GM23248 (cell line): ENCODE results near the gene MPC1L. TPM values are rescaled to one million over a fixed set of nuclear protein-coding genes. Genes with fewer than 3 reads are reported as not detected.

Source experiments
- DNase-seq: peaks from one replicate; pipeline ENCODE4 v3.0.0-alpha.2; 2015
- H2AFZ ChIP-seq: fragments of 200-600 bp; sonication (generic); 2 replicates; pipeline ENCODE4 v1.6.1; 2016; ENCODE audit warnings: antibody characterized with exemption
- H3F3A ChIP-seq: fragments of 200-600 bp; sonication (generic); 2 replicates; pipeline ENCODE4 v1.6.1; 2016; ENCODE audit warnings: mild to moderate bottlenecking, antibody characterized with exemption, mixed run types; ENCODE audit not compliant: insufficient read depth
- H3K27ac ChIP-seq: fragments of 200-600 bp; sonication (generic); 2 replicates; pipeline ENCODE4 v1.5.1; 2016; ENCODE audit warnings: mild to moderate bottlenecking
- H3K27me3 ChIP-seq: fragments of 200-600 bp; sonication (generic); replicated peaks from 2 replicates; pipeline ENCODE4 v1.6.1; 2016; ENCODE audit warnings: mild to moderate bottlenecking; ENCODE audit not compliant: insufficient read depth
- H3K36me3 ChIP-seq: fragments of 200-600 bp; sonication (generic); 2 replicates; pipeline ENCODE4 v1.6.1; 2016; ENCODE audit warnings: low read depth, mild to moderate bottlenecking
- H3K4me1 ChIP-seq: fragments of 200-600 bp; sonication (generic); 2 replicates; pipeline ENCODE4 v1.6.1; 2016; ENCODE audit warnings: mild to moderate bottlenecking; ENCODE audit not compliant: insufficient read depth
- H3K4me2 ChIP-seq: fragments of 200-600 bp; sonication (generic); one replicate; pipeline ENCODE4 v1.6.1; 2016; ENCODE audit warnings: mild to moderate bottlenecking; ENCODE audit not compliant: unreplicated experiment
- H3K4me3 ChIP-seq: fragments of 200-600 bp; sonication (generic); 2 replicates; pipeline ENCODE4 v1.5.1; 2016; ENCODE audit warnings: mild to moderate bottlenecking
- H3K79me2 ChIP-seq: fragments of 200-600 bp; sonication (generic); 2 replicates; pipeline ENCODE4 v1.6.1; 2016; ENCODE audit warnings: mild to moderate bottlenecking; ENCODE audit not compliant: insufficient read depth
- H3K9ac ChIP-seq: fragments of 200-600 bp; sonication (generic); 2 replicates; pipeline ENCODE4 v1.6.1; 2016; ENCODE audit warnings: mild to moderate bottlenecking
- H3K9me2 ChIP-seq: fragments of 200-600 bp; sonication (generic); 2 replicates; pipeline ENCODE4 v1.6.1; 2016; ENCODE audit warnings: mixed run types, mild to moderate bottlenecking, moderate library complexity; ENCODE audit not compliant: insufficient read depth
- H3K9me3 ChIP-seq: fragments of 200-600 bp; sonication (generic); one replicate; pipeline ENCODE4 v1.6.1; 2017; ENCODE audit warnings: low read depth
- H4K20me1 ChIP-seq: fragments of 200-600 bp; sonication (generic); 2 replicates; pipeline ENCODE4 v1.6.0; 2016; ENCODE audit not compliant: insufficient read depth
- EZH2 ChIP-seq: fragments of 200-600 bp; sonication (generic); IDR thresholded peaks from 2 replicates; pipeline ENCODE4 v1.6.1; 2018; ENCODE audit warnings: antibody characterized with exemption, mild to moderate bottlenecking; ENCODE audit not compliant: insufficient read depth, poor library complexity, severe bottlenecking
- EZH2phosphoT487 ChIP-seq: fragments of 200-600 bp; sonication (generic); IDR thresholded peaks from 2 replicates; pipeline ENCODE4 v1.6.1; 2018; ENCODE audit warnings: antibody characterized with exemption, moderate library complexity, mild to moderate bottlenecking, low read depth; ENCODE audit not compliant: insufficient read depth
- WGBS, 2 experiments: methylation state at CpG; one replicate each; pipeline ENCODE4 v1.1.6; 2015 to 2017; ENCODE audit warnings: low lambda C conversion rate in 2 of 2, low coverage in 1 of 2; ENCODE audit errors: missing lambda C conversion rate in 2 of 2; 5-methylcytosine and 5-hydroxymethylcytosine counted together
- in situ Hi-C: fragments of 300-500 bp; cut with MboI; formaldehyde crosslinking; loops from 2 replicates; pipeline ENCODE4 v1.15.0; 2020
- polyA plus RNA-seq: library from polyadenylated mRNA; unstranded; fragments of >200 nt; fragmentation: Nextera tagmentation; extraction: Ambion mirVana; gene quantifications from 2 replicates; pipeline ENCODE4 v1.2.1, GENCODE V29; 2016
- total RNA-seq: library from RNA; depleted of rRNA; stranded (reverse); fragments of >200 nt; shearing (Covaris generic); gene quantifications from 2 replicates; pipeline ENCODE4 v1.2.3, GENCODE V29; 2014

MPC1L gene
- total and polyA plus RNA-seq, 2 experiments from 2014 or later: not detected

DNA sequence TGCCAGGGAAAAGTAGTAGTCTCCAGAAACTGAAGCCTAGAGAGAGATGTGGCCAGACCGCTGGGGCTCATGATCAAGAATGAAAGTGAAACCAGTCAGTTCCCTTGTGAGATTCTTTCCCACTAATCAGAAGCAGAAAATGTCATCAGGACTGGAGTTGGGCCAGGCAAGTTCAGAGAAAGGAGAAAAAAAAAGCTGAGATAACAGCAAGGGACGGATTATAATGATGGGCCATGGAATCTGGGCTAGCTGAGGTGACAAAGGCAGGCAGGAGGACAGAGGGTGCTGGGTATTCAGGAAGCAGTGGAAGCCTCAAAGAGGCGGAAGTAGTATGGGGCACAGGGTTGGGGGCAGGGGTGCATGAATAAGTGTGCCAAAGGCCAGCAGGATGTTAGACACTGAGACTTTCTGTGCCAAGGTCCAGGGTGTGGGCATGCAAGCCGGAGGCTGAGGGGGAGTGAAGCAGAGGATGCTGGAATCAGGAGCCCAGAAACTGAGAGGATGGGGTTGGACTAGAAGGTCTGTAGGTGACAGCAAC is 21.7 kb downstream of the MPC1L start:
- in situ Hi-C loops: no loop called here
- Histone ChIP-seq H2AFZ (peak overlapping the region; percentile 62), H3K9me3 (no peaks in the 10 kb centered on the region), H4K20me1 (no peaks in the 10 kb centered on the region), H3K4me2 (peak overlapping the region; percentile 93), H3K9ac (peak overlapping the region; percentile 86), H3F3A (peaks cover 17% of the 10 kb centered on the region), H3K4me1 (peaks cover 8% of the 10 kb centered on the region), H3K9me2 (no peaks in the 10 kb centered on the region), H3K36me3 (no peaks in the 10 kb centered on the region; the same call in 1 of the 2 replicates), H3K4me3 (peak overlapping the region; percentile 79), H3K27ac (peak overlapping the region; percentile 95), H3K27me3 (no peaks in the 10 kb centered on the region), H3K79me2 (peaks cover 64% of the 10 kb centered on the region)
- peak; percentile 80 for DNase-seq
- TF ChIP-seq EZH2 (no peak), EZH2phosphoT487 (no peak)
- 1 to 5% methylated on average over 3 to 4 of the region's 4 CpGs for WGBS, 2 experiments

DNA sequence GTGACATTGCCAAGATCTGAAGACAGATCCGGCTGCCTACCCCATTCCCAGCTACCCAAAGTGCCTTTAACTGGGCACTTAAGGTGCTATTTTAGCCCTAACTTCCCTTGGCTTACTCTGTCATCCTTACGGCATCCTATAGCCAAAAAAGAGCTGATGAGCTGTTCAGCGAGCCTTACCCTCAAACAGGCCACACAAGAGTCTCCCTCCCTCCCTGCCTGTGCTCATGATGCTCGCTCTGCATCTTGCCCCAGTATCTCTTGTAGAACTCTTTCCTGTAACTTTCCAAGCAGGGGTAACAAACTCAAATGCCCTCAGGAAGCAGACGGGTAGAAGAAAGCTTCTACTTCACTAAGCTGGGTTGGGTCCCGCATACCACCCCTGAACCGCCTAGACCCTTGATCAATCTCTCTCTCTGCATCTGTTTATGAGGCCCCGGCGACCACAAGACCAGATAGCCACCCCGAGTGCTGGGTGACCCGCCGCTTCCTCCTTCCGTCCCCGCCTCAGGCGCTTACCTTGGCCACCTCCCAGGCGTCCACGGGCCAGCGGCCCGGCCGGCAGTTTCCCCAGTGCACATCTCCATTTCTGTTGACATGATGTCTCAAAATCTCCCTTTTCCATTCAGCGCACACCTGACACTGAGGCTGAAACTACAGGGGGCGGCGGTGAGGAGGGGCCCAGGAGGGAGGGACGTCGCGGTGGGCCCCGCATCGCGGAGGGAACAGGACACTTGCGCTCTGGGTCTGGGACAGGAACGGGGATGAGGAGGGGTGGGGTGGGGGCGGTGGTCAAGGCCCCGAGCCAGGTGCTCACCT is 23.5 kb downstream of the MPC1L start:
- Histone ChIP-seq H4K20me1 (no peaks in the 10 kb centered on the region), H3K36me3 (no peaks in the 10 kb centered on the region; the same call in 1 of the 2 replicates), H3K4me1 (peaks cover 8% of the 10 kb centered on the region), H3K9me2 (no peaks in the 10 kb centered on the region), H3K79me2 (peaks cover 46% of the 10 kb centered on the region), H3K4me3 (peak overlapping the region; percentile 85), H3F3A (peaks cover 17% of the 10 kb centered on the region), H2AFZ (peak overlapping the region; percentile 65), H3K9me3 (no peaks in the 10 kb centered on the region), H3K9ac (peak overlapping the region; percentile 89), H3K27ac (peak overlapping the region; percentile 74), H3K27me3 (no peaks in the 10 kb centered on the region), H3K4me2 (peak overlapping the region; percentile 83)
- DNase-seq: peak; percentile 67
- in situ Hi-C loops: no loop called here
- 0 to 2% methylated on average over 8 to 27 of the region's 33 CpGs for WGBS, 2 experiments
- TF ChIP-seq EZH2 (no peak), EZH2phosphoT487 (no peak)

DNA sequence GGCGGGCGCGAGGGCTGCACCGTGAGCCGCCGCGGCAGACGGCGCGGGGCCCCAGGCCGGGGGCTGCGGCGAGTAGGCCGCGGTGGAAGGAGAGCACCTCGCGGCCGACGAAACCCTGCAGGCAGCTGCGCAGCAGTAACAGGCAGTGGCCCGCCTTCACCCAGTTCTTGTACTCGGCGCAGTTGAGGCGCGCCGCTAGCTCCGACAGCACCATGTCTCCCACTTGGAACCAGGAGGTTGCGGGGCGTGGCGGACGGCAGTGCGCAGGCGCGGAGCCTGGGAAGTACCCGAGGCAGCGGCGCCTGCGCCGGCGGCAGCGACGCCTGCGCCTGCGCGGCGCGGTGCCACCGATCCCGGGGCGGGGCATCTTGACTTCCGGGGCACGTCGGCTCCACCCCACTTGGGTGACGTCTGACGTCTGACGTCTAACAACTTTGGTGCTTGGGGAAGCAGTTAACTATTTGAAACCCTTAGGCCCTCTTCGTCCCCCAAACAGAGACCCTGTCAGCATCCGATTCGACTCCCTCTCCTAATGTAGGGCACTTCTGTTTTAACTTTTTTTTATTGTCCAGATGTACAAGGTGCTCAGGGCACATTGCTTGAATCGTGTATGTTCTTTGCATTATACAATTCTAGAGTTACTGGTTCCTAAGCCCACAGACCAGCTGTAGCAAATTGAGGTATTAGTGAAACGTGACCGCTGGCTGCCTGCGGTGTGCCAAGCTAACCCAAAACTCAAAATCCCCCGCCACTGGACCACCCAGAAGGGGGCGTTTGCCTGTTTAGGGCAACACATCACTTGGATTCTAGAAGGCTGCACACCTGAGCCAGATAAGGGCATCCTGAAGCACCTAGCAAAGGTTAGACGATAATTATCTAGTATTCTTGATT is 24.3 kb downstream of the MPC1L start, which contains the start of gene CXorf38:
TSS of gene CXorf38 (minus strand) at position 255 of the 891 bp plus-strand sequence. CDS start at position 214, 41 bp downstream.
- peaks cover 17% of the 10 kb centered on the region for H3F3A ChIP-seq
- H3K79me2 ChIP-seq: peaks cover 38% of the 10 kb centered on the region
- no peak for TF ChIP-seq EZH2
- TF ChIP-seq EZH2phosphoT487: no peak
- peak; percentile 84 for DNase-seq
- no peaks in the 10 kb centered on the region for H4K20me1 ChIP-seq
- in situ Hi-C loops: no loop called here
- peak within 1 kb of the TSS; percentile 83 for H3K4me2 ChIP-seq
- H3K36me3 ChIP-seq: no peaks in the 10 kb centered on the region; the same call in 1 of the 2 replicates
- no peaks in the 10 kb centered on the region for H3K9me3 ChIP-seq
- H3K9ac ChIP-seq: peak within 1 kb of the TSS; percentile 89
- peak within 1 kb of the TSS; percentile 69 for H2AFZ ChIP-seq
- WGBS, 2 experiments: 8 to 12% methylated on average over 11 to 21 of the region's 66 CpGs
- no peaks in the 10 kb centered on the region for H3K9me2 ChIP-seq
- peak within 1 kb of the TSS; percentile 85 for H3K4me3 ChIP-seq
- H3K27ac ChIP-seq: peak within 1 kb of the TSS; percentile 74
- peaks cover 8% of the 10 kb centered on the region for H3K4me1 ChIP-seq
- H3K27me3 ChIP-seq: no peaks in the 10 kb centered on the region

DNA sequence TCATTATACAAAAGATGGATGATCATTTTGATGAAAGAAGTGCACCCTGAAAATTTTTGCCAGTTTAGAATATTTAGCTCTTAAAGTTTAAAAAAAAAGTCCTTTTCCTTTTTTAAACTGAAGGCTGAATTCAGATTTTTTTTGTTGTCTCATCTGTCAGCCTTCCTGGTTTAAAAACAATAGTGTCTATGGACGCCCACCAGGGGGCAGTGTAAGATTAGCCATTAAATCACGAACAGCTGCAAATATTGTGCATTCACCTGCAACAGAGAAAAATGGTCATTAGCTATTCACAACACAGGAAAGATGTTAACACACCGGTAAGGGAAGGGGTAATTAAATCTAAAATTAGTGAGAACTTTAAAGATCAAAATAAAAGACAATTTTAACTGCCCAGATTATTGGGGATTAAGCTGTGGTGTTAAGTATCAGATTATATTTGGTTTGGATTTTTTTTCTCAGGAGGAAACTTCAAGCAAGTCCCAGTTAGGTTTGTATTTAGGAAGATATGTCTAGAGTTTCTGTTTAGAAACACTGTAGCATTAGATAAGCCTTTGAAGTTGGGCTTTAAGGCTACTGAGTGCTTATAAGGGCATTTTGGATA is 28.5 kb downstream of the MPC1L start:
- Histone ChIP-seq H3K36me3 (peaks cover 3% of the 10 kb centered on the region; the same call in 1 of the 2 replicates), H3K79me2 (peaks cover 6% of the 10 kb centered on the region), H3K27ac (no peak overlapping the region), H2AFZ (no peak overlapping the region), H3F3A (no peaks in the 10 kb centered on the region), H3K4me2 (no peak overlapping the region), H3K9me3 (no peaks in the 10 kb centered on the region), H3K9ac (no peak overlapping the region), H4K20me1 (no peaks in the 10 kb centered on the region), H3K4me3 (no peak overlapping the region), H3K9me2 (no peaks in the 10 kb centered on the region), H3K4me1 (no peaks in the 10 kb centered on the region), H3K27me3 (no peaks in the 10 kb centered on the region)
- 0 to 3% methylated on average over 3 of the region's 3 CpGs for WGBS, 2 experiments
- no peak for TF ChIP-seq EZH2phosphoT487
- TF ChIP-seq EZH2: no peak
- in situ Hi-C loops: no loop called here
- DNase-seq: peak; percentile 60
